GM12878 (cell line): ENCODE results near the gene SEL1L. TPM values are rescaled to one million over a fixed set of nuclear protein-coding genes. Genes with fewer than 3 reads are reported as not detected.

Experiments used
- CREM ChIP-seq: IDR thresholded peaks from 2 replicates; pipeline ENCODE4 v1.6.1; 2014; ENCODE audit warnings: antibody characterized with exemption, low read depth
- CTCF ChIP-seq, 3 experiments: IDR thresholded peaks in 2 of 3; conservative IDR thresholded peaks in 1 of 3; 2 replicates each; pipeline ENCODE4 v1.5.1; 2011; ENCODE audit warnings: low read depth in 3 of 3, low read length in 3 of 3, mild to moderate bottlenecking in 3 of 3, control low read depth in 2 of 3, moderate library complexity in 2 of 3, inconsistent platforms in 1 of 3, mixed read lengths in 1 of 3; ENCODE audit not compliant: control insufficient read depth in 2 of 3, insufficient read depth in 1 of 3; ENCODE audit errors: extremely low read depth in 1 of 3
- EP300 ChIP-seq, 2 experiments: fragments of 150-350 bp in 1 of 2; IDR thresholded peaks; 2 replicates each; pipeline ENCODE4 v1.6.1; 2011 to 2012; ENCODE audit warnings: low read depth in 2 of 2, low read length in 2 of 2, borderline replicate concordance in 1 of 2, improper control_type of control experiment in 1 of 2, inconsistent platforms in 1 of 2; ENCODE audit not compliant: control insufficient read depth in 1 of 2
- GABPA ChIP-seq: IDR thresholded peaks from 2 replicates; pipeline ENCODE4 v1.6.1; 2014; ENCODE audit warnings: antibody characterized with exemption, low read depth, mild to moderate bottlenecking, inconsistent platforms
- GATAD2B ChIP-seq: fragments of 450-650 bp; conservative IDR thresholded peaks from 2 replicates; pipeline ENCODE4 v1.6.1; 2017; ENCODE audit warnings: low read depth, mild to moderate bottlenecking, moderate library complexity
- IRF5 ChIP-seq: fragments of 450-650 bp; IDR thresholded peaks from 2 replicates; pipeline ENCODE4 v1.6.1; 2017; ENCODE audit warnings: borderline replicate concordance
- MAX ChIP-seq: IDR thresholded peaks from 2 replicates; pipeline ENCODE4 v1.6.1; 2012; ENCODE audit warnings: low read depth, low read length, improper control_type of control experiment
- NR2C2 ChIP-seq: IDR thresholded peaks from 2 replicates; pipeline ENCODE4 v1.6.1; 2011; ENCODE audit warnings: borderline replicate concordance, low read depth; ENCODE audit not compliant: control insufficient read depth, insufficient read length
- NRF1 ChIP-seq: conservative IDR thresholded peaks from 2 replicates; pipeline ENCODE4 v1.6.1; 2011; ENCODE audit warnings: mild to moderate bottlenecking, low read depth, low read length, improper control_type of control experiment
- PAX5 ChIP-seq: IDR thresholded peaks from 2 replicates; pipeline ENCODE4 v1.6.1; 2011; ENCODE audit warnings: low read depth, low read length, borderline replicate concordance
- PAX8 ChIP-seq: fragments of 450-650 bp; IDR thresholded peaks from 2 replicates; pipeline ENCODE4 v1.6.1; 2017; ENCODE audit warnings: mild to moderate bottlenecking, moderate library complexity
- SKIL ChIP-seq: fragments of 450-650 bp; IDR thresholded peaks from 2 replicates; pipeline ENCODE4 v1.6.1; 2017; ENCODE audit warnings: mild to moderate bottlenecking, low read depth, inconsistent platforms; ENCODE audit not compliant: poor library complexity, severe bottlenecking
- SMARCA5 ChIP-seq: fragments of 450-650 bp; IDR thresholded peaks from 2 replicates; pipeline ENCODE4 v1.6.1; 2017; ENCODE audit warnings: mild to moderate bottlenecking
- SPI1 ChIP-seq: IDR thresholded peaks from 2 replicates; pipeline ENCODE4 v1.6.1; 2011; ENCODE audit warnings: low read depth, mild to moderate bottlenecking, low read length, moderate library complexity, borderline replicate concordance; ENCODE audit not compliant: insufficient read depth
- ZNF24 ChIP-seq: fragments of 450-650 bp; IDR thresholded peaks from 2 replicates; pipeline ENCODE4 v1.6.1; 2017; ENCODE audit warnings: antibody characterized with exemption, mild to moderate bottlenecking
- ZNF274 ChIP-seq: IDR thresholded peaks from one replicate; pipeline ENCODE4 v1.8.0; 2011; ENCODE audit not compliant: insufficient read length, insufficient read depth
- polyA plus RNA-seq, 11 experiments: library from polyadenylated mRNA; depleted of rRNA in 4 of 11; unstranded in 6 of 11; stranded (reverse) in 5 of 11; fragments of >200 nt; fragmentation: Nextera tagmentation in 4 of 11; fragmentation: Illumina TruSeq in 1 of 11; extraction: Ambion mirVana in 4 of 11; extraction: Trizol in 1 of 11; gene quantifications; 1 replicate in 1 of 11; 2 replicates in 10 of 11; pipeline versions ENCODE4 v1.2.1 to v1.2.3, GENCODE V29; 2011 to 2016; ENCODE audit warnings: inconsistent platforms in 2 of 11, missing spikeins in 2 of 11, low read depth in 1 of 11
- total RNA-seq, 4 experiments: library from RNA; depleted of rRNA in 3 of 4; stranded (reverse); fragments of >200 nt in 3 of 4; fragmentation: Illumina TruSeq in 1 of 4; extraction: Trizol in 1 of 4; gene quantifications; 2 replicates each; pipeline versions ENCODE4 v1.2.1 to v1.2.3, GENCODE V29; 2013 to 2021

SEL1L gene
- total and polyA plus RNA-seq, 10 of the 15 experiments (the other 5 are each of a cell fraction or from before 2014, with no cell fraction given): 13.4 to 57.2 (median 31.7) TPM

GRCh38 chr14:81535396-81536164 is 1.9 kb upstream of the SEL1L start (continued):
- TF ChIP-seq EP300 (IDR thresholded peaks at IDR 0.05; ENCODE audit: borderline replicate concordance in 1 of 2, control insufficient read depth in 1 of 2, low read depth in 2 of 2, low read length in 2 of 2) (0 out of 4 replicates have a peak, but pooled peaks have one; percentile 10 to 36), NR2C2 (no peak), MAX (no peak), GABPA (0 out of 2 replicates have a peak, but pooled peaks have one; percentile 27), CREM (no peak), NRF1 (no peak), IRF5 (no peak), ZNF274 (no peak), PAX8 (no peak), SMARCA5 (no peak), CTCF (IDR thresholded peaks at IDR 0.05 in 2 of 3, conservative IDR thresholded peaks at IDR 0.05 in 1 of 3; ENCODE audit: control insufficient read depth in 2 of 3, extremely low read depth in 1 of 3, insufficient read depth in 1 of 3, low read depth in 3 of 3, low read length in 3 of 3) (no peak), SPI1 (peak; percentile 70), ZNF24 (0 out of 2 replicates have a peak, but pooled peaks have one; percentile 32), PAX5 (no peak), GATAD2B (no peak), SKIL (no peak)
